ENCODE measurements around the gene SERPING1.

DNA sequence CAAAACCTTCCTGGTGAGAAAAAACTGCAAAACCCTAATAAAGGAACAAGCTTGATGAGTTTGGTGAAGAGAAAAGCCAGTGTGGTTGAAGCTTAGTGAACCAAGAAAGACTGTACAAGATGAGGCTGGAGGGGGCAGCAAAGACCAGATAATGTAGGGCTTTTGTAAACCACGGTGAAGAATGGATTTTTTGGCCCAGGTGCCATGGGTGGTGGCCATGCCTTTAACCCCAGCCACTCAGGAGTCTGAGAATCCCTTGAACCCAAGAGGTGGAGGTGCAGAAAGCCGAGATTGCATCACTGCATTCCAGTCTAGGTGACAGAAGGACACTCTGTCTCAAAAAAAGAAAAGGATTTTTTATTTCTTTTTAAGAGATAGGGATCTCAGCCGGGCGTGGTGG lies 65.4 kb downstream of the SERPING1 start:
- TF ChIP-seq EZH2 (IDR thresholded peaks at IDR 0.05; ENCODE audit: insufficient read depth, poor library complexity, severe bottlenecking) (no peak), EZH2phosphoT487 (IDR thresholded peaks at IDR 0.05; ENCODE audit: insufficient read depth, low read depth) (no peak)

All from GM23248 (cell line).